HG02642 (cell line): ENCODE results near the gene IGHMBP2.
"Not testable (repeated sequence)": the region's sequence is repeated elsewhere in the genome, so short reads cannot be mapped to it uniquely, and the experiment has no call there.

Experiments
- ATAC-seq: cut with Tn5 transposase; IDR thresholded peaks from one replicate; pipeline ENCODE4 v1.9.1; 2021; ENCODE audit warnings: mild to moderate bottlenecking; ENCODE audit not compliant: unreplicated experiment, poor library complexity

Gene IGHMBP2

DNA sequence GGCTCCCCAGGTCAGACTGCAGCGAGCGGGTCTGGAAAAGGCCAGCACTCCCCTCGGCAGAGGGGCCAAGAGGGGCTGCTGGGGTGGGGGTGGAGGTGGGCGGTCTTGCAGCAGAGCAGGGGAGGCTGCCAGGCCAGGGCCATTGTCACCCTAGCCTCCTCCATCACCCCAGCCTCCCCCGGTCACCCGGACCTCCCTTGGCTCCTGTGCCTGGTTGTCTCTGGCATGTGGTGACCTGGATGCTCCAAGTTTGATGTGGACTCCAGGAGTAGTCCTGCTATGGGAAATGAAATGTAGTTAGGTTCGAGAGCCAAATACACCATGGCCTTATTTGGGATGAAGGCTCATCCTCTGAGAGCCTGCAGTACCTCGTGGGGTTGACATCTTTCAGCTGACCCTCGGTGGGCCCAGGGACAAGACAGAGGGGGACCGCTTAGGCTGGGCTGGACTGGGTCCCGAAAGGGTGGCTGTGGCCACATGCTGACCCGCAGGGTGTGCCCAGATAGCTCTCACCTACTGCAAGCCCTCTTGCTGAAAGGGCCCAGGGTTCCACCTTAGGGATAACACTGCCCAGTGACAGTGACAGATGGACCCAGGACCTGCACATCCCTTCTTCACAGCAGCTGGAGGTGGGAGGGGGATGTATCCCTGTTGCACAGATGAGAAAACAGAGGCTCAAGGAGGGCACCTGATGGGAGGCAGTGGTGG lies 53.0 kb downstream of the IGHMBP2 start:
- ATAC-seq = no peak

DNA sequence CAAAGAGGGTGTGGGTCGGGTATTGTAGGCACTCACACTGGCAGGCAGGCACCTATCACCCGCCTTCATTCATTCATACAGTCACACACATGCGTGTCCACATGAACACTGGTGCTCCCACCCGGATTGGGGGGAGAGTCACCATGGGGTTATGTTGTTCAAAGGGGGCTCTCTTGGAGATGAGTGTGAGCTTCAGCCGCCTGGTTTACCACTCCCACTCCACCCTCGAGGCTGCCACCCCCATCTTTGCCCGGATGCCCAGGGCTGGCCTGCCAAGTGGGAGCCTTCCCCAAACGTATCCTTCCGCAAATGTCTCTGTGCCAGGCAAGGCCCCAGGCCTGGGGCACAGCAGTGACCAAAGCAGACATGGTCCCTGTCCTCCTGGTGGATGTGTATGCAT lies 54.5 kb downstream of the IGHMBP2 start:
- ATAC-seq = no peak

- ATAC-seq = no peak
Measured at GRCh38 chr11:68959465-68960293, 56.0 kb downstream of the IGHMBP2 start.

GRCh38 chr11:68960294-68961071 lies 56.8 kb downstream of the IGHMBP2 start:
- ATAC-seq = no peak

DNA sequence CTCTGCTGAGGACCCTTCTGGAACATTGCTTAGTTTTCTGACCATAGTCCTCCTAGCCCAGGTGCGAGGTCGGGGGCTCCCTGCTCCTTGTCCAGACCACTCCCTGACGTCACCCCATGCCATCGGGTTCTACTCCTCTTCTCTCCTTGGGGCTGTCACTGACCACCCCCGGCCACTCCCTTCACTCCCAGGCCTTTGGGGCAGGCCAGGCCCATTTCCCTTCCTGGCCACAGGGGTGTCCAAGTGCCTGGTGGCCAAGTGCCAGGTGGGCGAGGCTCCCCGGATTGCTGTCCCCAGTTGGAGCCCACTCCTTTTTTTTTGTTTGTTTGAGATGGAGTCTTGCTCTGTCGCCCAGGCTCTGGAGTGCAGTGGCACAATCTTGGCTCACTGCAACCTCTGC lies 57.6 kb downstream of the IGHMBP2 start:
- ATAC-seq = no peak

GRCh38 chr11:68962527-68963250 lies 59.0 kb downstream of the IGHMBP2 start:
- no peak for ATAC-seq

DNA sequence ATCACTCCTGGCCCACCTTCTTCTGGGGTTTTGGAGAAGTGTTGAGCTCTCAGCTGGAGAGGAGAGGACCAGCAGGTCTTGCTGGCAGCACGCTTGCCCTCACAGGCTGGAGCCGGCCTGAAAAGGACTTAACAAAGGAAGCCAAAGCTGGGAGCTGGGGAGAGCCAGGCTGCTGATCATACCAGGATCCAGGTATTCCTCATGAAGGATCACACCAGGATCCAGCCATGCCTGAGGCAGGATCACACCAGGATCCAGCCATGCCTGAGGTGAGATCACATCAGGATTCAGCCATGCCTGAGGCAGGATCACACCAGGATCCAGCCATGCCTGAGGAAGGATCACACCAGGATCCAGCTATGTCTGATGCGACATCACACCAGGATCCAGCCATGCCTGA lies 60.1 kb downstream of the IGHMBP2 start:
- no peak for ATAC-seq

DNA sequence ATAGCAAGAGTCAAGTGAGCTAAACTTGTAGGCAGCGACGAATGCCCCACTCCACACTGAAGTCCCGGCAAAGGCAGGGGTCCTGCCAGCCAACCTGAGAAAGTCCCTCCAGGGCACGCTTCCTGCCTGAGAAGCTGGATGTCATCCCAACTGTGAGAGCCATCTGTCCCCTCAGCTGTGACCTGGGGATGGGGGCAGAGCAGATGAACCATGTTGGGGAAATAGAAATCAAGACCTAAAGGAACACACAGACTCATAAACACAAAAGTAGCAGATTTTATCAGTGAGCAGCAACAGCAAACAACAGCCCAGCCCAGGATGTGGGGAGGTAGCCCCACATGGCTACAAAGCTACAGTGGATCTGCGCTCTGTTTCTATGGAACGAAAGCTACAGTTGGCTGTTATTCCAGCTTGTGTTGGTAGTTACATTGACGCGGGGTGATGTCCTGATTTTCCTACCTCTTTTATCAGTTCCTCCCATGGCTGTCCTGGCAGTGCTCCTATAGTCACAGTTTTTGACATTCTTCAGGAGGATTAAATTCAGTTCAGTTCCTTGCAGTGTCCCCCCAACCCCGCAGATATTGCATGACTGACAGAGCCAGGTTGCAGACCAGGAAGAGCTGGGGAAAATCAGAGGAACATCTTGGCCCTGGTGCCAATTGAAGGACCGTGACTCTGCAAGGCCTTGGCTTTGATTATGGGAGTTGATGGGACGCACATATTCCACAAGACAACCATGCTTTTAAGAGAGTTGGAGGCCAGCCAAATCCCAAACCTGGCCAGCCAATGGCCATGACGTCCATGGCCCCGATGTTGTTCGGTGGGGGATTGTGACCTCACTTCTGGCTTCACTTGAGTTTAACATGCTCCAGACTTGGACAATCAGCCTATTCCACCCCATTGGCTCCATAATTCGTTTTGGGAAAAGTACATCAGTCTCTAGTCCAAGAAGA lies 62.5 kb downstream of the IGHMBP2 start:
- ATAC-seq = no peak

DNA sequence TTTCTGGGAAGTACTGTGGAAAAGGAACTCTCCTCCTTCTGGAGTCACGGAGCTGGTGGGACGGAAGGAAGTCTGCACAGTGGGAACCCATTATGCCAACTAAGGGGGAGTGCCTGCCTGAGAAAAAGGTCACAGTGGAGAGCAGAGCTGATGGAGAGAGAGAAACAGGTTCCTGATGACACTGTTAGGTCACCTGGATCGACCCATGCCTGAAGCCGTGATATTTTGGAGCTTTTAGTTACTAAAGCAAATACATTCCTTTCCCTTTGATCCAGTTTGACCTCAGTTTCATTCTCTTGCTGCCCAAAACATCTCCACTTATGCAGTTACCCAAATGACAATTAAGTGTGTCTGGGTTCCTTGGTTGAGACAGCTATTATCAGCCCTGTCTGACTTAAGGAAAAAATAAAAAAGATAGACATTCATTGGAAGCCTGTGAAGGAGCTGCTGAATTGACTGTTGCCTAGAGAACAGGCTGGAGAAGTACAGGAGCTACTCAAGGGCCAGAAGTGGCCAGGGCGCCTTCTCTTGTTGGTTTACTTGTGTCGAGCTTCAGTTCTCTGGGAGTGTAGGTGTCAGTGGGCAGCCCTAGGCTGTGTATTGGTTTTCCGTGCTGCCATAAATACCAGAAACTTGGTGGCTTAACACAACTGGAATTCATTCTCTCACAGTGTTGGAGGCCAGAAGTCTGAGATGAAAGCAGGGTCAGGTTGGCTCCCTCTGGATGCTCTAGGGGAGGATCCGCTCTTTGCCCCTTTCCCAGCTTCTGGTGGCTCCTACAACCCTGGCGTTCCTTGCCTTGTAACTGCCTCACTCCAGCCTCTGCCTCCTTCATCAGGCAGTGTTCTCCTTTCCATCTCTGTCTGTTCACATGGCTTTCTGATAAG lies 63.4 kb downstream of the IGHMBP2 start:
- no peak for ATAC-seq

- ATAC-seq = no peak
Measured at GRCh38 chr11:68968306-68969250, 64.9 kb downstream of the IGHMBP2 start.

DNA sequence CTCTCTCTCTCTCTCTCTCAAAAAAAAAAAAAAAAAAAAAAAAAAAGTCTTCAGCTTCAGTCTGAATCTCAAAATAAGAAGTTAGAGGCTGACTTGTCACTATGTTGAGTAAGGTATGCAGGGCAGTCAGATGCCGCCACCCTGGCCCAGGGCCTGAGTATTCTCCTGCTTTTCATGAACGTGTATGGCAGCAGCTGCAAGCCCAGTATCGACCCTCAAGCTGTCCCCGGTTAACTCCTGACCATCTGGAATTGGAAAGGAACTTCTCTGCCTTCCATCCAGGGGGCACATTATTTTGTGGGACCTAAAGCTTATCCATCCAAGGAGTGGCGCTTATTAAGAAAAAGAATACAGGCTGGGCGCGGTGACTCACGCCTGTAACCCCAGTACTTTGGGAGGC lies 65.7 kb downstream of the IGHMBP2 start:
- no peak for ATAC-seq

- no peak for ATAC-seq
Measured at GRCh38 chr11:68970921-68971636, 67.4 kb downstream of the IGHMBP2 start.

DNA sequence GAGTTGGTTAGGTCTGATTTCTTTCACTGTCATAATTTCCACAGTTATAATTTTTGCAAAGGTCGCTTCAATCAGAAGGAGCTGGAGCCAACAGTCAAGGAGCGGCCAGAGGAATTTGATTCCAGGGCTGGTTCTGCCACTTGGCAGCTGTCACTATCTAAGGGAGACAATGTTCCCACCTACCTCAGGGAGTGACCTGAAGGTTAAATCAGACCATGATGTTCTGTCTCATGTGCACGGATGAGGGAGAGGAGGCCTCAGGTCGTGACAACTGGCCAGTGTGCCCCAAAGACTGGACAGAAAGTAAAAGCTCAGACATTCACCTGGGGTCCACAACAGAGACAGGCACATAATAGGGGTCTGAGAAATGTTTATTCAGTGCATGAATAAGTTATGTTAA lies 69.5 kb downstream of the IGHMBP2 start:
- no peak for ATAC-seq

- ATAC-seq = not testable (repeated sequence)
Measured at GRCh38 chr11:68973706-68974105, 70.0 kb downstream of the IGHMBP2 start.

- ATAC-seq = no peak
Measured at GRCh38 chr11:68974421-68975194, 70.9 kb downstream of the IGHMBP2 start.

DNA sequence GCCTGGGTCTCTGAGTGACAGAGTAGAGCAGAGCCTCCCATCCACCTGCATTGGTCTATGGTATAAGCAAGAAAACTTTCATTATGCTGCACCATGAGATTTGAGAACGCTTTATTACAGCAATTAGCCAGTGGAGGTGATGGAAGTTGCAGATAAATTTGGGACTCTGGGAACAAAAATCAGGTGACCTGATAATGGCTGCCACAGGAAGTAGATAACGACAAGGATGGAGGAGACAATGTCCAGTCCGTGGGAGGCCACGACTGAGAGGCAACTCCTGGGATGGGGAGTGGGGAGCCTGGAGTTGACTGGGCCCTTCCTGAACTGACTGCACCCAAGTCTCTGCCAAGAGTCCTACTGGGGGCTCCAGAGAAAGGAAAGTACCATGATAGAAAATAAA lies 72.4 kb downstream of the IGHMBP2 start:
- no peak for ATAC-seq
